Measurements from ENCODE around the gene PSMB10.

Gene PSMB10

DNA sequence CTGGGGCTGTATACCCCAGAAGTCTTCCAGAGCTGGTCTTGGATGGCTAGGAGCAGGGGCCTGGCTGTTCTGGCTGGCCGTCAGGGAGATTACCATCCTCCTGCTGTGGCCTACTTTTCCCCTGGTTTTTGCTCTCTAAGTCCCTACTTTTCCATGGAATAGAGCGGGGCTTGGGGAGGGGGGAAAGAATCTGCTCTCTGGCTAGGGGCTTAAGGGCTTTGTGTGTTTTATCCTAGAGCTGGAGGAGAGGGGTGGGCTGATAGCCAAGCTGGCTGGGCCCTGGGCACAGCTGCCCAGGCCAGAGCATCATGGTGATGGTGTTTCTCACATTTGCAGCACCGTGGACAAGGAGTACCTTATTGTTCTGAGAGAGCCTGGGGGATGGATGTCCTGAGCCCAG lies 48.3 kb downstream of the PSMB10 start:
- DNase-seq: no peak

DNA sequence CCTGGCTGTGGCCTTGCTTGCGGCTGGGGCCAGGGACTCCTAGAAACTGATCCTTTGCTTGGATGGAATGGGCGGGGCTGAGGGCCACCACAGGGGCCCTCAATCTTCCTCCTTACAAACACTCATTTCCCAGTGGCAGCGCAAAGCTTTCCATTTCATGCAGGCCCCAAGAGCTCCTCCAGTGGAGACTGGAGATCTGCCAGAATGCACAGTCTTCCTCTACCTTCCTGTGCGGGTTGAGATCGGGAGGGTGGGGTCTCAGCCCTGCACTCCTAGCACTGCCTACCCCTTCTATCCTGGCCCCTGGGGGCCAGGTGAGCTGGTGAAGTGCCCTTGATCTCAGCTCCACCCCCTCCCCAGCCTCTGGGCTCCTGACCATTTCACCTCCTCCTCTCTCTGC lies 50.3 kb downstream of the PSMB10 start:
- no peak for DNase-seq

DNA sequence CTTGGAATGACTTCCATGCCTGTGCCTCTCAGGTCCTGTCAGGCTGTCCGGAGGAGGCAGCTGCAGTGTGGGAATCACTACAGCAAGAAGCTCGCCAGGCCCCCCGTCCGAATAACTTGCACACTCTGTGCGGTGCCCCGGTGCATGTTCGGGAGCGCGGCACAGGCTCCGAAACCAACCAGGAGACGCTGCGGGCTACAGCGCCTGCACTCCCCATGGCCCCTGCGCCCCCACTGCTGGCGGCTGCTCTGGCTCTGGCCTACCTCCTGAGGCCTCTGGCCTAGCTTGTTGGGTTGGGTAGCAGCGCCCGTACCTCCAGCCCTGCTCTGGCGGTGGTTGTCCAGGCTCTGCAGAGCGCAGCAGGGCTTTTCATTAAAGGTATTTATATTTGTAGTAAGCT lies 50.7 kb downstream of the PSMB10 start:
- no peak for DNase-seq

DNA sequence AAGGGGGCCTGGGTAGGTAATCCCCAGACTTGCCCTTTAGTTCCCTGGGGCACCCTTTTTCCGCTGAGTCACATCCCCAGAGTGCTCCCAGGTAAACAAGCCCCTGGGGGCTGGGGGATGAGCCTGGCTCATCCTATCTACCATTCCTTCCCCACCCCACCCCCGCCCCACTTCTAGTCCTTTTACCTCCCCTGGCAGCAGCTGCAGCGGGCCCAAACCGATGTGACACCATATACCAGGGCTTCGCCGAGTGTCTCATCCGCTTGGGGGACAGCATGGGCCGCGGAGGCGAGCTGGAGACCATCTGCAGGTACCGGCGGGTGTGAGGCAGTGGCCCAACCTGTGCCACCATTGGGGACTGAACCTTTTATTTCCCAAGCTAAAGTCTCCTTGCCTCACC lies 51.1 kb downstream of the PSMB10 start:
- no peak for DNase-seq

DNA sequence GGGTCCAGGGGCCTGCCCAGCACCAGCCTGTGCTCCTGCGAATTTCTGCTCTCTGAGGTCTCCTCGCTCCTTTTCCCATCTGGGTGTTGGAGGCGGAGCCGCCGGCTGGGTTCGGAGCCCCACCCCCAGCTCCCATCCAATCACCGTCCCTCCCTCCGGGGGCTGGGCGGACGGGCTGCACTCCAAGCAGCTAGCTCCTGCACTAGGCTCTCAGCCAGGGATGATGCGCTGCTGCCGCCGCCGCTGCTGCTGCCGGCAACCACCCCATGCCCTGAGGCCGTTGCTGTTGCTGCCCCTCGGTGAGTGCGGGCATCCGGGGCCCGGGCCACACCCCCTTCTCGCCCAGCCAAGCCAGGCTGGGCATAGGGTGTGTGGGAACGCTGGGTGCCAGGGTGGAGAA lies 52.0 kb downstream of the PSMB10 start, which contains the start of gene NRN1L:
NRN1L (plus strand) TSS at position 202 of the 400 bp plus-strand sequence; CDS start at position 221, 19 bp downstream.
- no peak for DNase-seq

Data from activated CD4-positive, alpha-beta T cell treated with anti-CD3 and anti-CD28 coated beads, Interleukin-2, amount 50 U/mL, for 4 hours (primary cell).